Glutamatergic neuron (in vitro differentiated cells): ENCODE measurements around the gene PAM. TPM values are rescaled to one million over a fixed set of nuclear protein-coding genes. Genes with fewer than 3 reads are reported as not detected.
"Not testable (repeated sequence)": the region's sequence is repeated elsewhere in the genome, so short reads cannot be mapped to it uniquely, and the experiment has no call there.

ENCODE experiments used
- DNase-seq: peaks from one replicate; pipeline ENCODE4 v3.0.0; 2022
- H3K27ac Mint-ChIP-seq: one replicate; pipeline ENCODE4 v1.8.0; 2020; ENCODE audit warnings: mild to moderate bottlenecking, mixed read lengths, inconsistent platforms; ENCODE audit not compliant: unreplicated experiment
- H3K27me3 Mint-ChIP-seq: one replicate; pipeline ENCODE4 v1.8.0; 2020; ENCODE audit warnings: mild to moderate bottlenecking, moderate library complexity, mixed read lengths, inconsistent platforms; ENCODE audit not compliant: unreplicated experiment
- H3K36me3 Mint-ChIP-seq: one replicate; pipeline ENCODE4 v1.8.0; 2020; ENCODE audit warnings: mild to moderate bottlenecking, mixed read lengths, inconsistent platforms; ENCODE audit not compliant: unreplicated experiment
- H3K4me1 Mint-ChIP-seq: one replicate; pipeline ENCODE4 v1.8.0; 2020; ENCODE audit warnings: mild to moderate bottlenecking, low read depth, mixed read lengths, inconsistent platforms; ENCODE audit not compliant: unreplicated experiment
- H3K4me3 Mint-ChIP-seq: one replicate; pipeline ENCODE4 v1.8.0; 2020; ENCODE audit warnings: mild to moderate bottlenecking, mixed read lengths, inconsistent platforms; ENCODE audit not compliant: unreplicated experiment
- H3K9me3 Mint-ChIP-seq: one replicate; pipeline ENCODE4 v1.8.0; 2020; ENCODE audit warnings: mild to moderate bottlenecking, moderate library complexity, mixed read lengths, inconsistent platforms; ENCODE audit not compliant: unreplicated experiment
- CTCF ChIP-seq: fragments of 200-600 bp; sonication (generic); IDR thresholded peaks from one replicate; pipeline ENCODE4 v1.5.0; 2021; ENCODE audit not compliant: partially characterized antibody, unreplicated experiment
- total RNA-seq: library from RNA; stranded (reverse); fragmentation: NEBNext Ultra II Directional; extraction: Animal tissue kit (Norgen Biotek cat#: 25700); gene quantifications from one replicate; pipeline ENCODE4 v1.2.1, GENCODE V29; 2021; ENCODE audit not compliant: unreplicated experiment

PAM gene
- total RNA-seq, 1 donor from 2014 or later: 192 TPM

GRCh38 chr5:102996011-102996575 is 241.0 kb downstream of the PAM start:
- H3K4me1 Mint-ChIP-seq: peaks cover 5% of the 10 kb centered on the region
- peaks cover 14% of the 10 kb centered on the region for H3K36me3 Mint-ChIP-seq
- H3K27ac Mint-ChIP-seq: no peak overlapping the region
- H3K4me3 Mint-ChIP-seq: no peak overlapping the region
- no peaks in the 10 kb centered on the region for H3K27me3 Mint-ChIP-seq
- no peaks in the 10 kb centered on the region for H3K9me3 Mint-ChIP-seq
- no peak for DNase-seq
- no peak for TF ChIP-seq CTCF

- DNase-seq: no peak
- H3K9me3 Mint-ChIP-seq: peaks cover 2% of the 10 kb centered on the region
- peaks cover 5% of the 10 kb centered on the region for H3K4me1 Mint-ChIP-seq
Observed at GRCh38 chr5:102998224-102998623, 243.1 kb downstream of the PAM start.

GRCh38 chr5:102999191-102999590 is 244.1 kb downstream of the PAM start:
- peaks cover 5% of the 10 kb centered on the region for H3K4me1 Mint-ChIP-seq
- peaks cover 14% of the 10 kb centered on the region for H3K36me3 Mint-ChIP-seq
- no peak for TF ChIP-seq CTCF
- peaks cover 2% of the 10 kb centered on the region for H3K9me3 Mint-ChIP-seq
- DNase-seq: no peak
- H3K27me3 Mint-ChIP-seq: peaks cover under 1% of the 10 kb centered on the region
- H3K27ac Mint-ChIP-seq: no peak overlapping the region
- H3K4me3 Mint-ChIP-seq: no peak overlapping the region

More at GRCh38 chr5:102998224-102998623, 243.1 kb downstream of the PAM start:
- no peak for TF ChIP-seq CTCF
- H3K4me3 Mint-ChIP-seq: no peak overlapping the region
- no peaks in the 10 kb centered on the region for H3K27me3 Mint-ChIP-seq
- H3K27ac Mint-ChIP-seq: no peak overlapping the region
- peaks cover 14% of the 10 kb centered on the region for H3K36me3 Mint-ChIP-seq

GRCh38 chr5:102999621-103000020 is 244.5 kb downstream of the PAM start:
- H3K4me1 Mint-ChIP-seq, H3K27me3 Mint-ChIP-seq, H3K4me3 Mint-ChIP-seq, H3K27ac Mint-ChIP-seq, H3K9me3 Mint-ChIP-seq, DNase-seq: not testable (repeated sequence)
- H3K36me3 Mint-ChIP-seq: peaks cover 14% of the 10 kb centered on the region

GRCh38 chr5:103000089-103000488 is 245.0 kb downstream of the PAM start:
- Mint-ChIP-seq H3K4me3 (no peak overlapping the region), H3K27ac (no peak overlapping the region), H3K9me3 (peaks cover 2% of the 10 kb centered on the region), H3K27me3 (peaks cover 2% of the 10 kb centered on the region), H3K36me3 (peaks cover 14% of the 10 kb centered on the region), H3K4me1 (peaks cover 5% of the 10 kb centered on the region)
- TF ChIP-seq CTCF: no peak
- no peak for DNase-seq
